ENCODE results near the gene SMR3B.

Gene SMR3B

GRCh38 chr4:70426789-70427188 is 43.9 kb downstream of the SMR3B start:
- H3K4me3 ChIP-seq (ENCODE audit: low read depth, low read length) = no peak overlapping the region
- TF ChIP-seq CTCF (IDR thresholded peaks at IDR 0.05; ENCODE audit: low read depth, low read length, missing control alignments) = no peak
- no peak for DNase-seq (ENCODE audit: low read depth)
- in situ Hi-C loops (cut with HindIII; ENCODE audit: low sequenced_read_pairs) = no loop called here

- no peak for DNase-seq (ENCODE audit: low read depth)
- no peak overlapping the region for H3K4me3 ChIP-seq (ENCODE audit: low read depth, low read length)
- no peak for TF ChIP-seq CTCF (IDR thresholded peaks at IDR 0.05; ENCODE audit: low read depth, low read length, missing control alignments)
- in situ Hi-C loops (cut with HindIII; ENCODE audit: low sequenced_read_pairs) = no loop called here
These were observed 54.3 kb downstream of the SMR3B start for GRCh38 chr4:70437197-70437596.
